Measurements from ENCODE around the gene SH3RF1. TPM values are rescaled to one million over a fixed set of nuclear protein-coding genes. Genes with fewer than 3 reads are reported as not detected.

Gene SH3RF1
- total RNA-seq, 1 experiment from 2014 or later: 16.6 TPM

GRCh38 chr4:169269916-169270809 is 593 bp downstream of the SH3RF1 start (continued):
- TF ChIP-seq PREB (CRISPR knock-in tag; IDR thresholded peaks at IDR 0.05; ENCODE audit: borderline replicate concordance): 0 out of 2 replicates have a peak, but pooled peaks have one; percentile 32
- TF ChIP-seq NR3C1 (CRISPR knock-in tag; conservative IDR thresholded peaks at IDR 0.05; ENCODE audit: low read depth): no peak

- peak overlapping the region; percentile 86 for H3K4me3 Mint-ChIP-seq
- ChIA-PET POLR2A (interaction anchor here (1.6 kb wide), 1 partner anchor 259 kb away, joined by 9 read pairs; the partner anchor contains the start of gene CBR4), CTCF (interaction anchor here (0.6 to 1.3 kb wide), 5 partner anchors 43 to 344 kb away, joined by 3 read pairs; partner anchors contain the start of gene CBR4)
- H3K27ac Mint-ChIP-seq: peak overlapping the region; percentile 35; the same call in 1 of the 2 replicates
- peaks cover 10% of the 10 kb centered on the region for H3K27me3 Mint-ChIP-seq (ENCODE audit: low read depth)
- no peaks in the 10 kb centered on the region; the same call in 1 of the 2 replicates for H3K9me3 Mint-ChIP-seq
- DNase-seq (ENCODE audit: low spot score) (no peak), ATAC-seq (no peak)
- H3K4me1 Mint-ChIP-seq: peaks cover 46% of the 10 kb centered on the region
- H3K36me3 Mint-ChIP-seq: peaks cover 12% of the 10 kb centered on the region
- TF ChIP-seq PREB (CRISPR knock-in tag; IDR thresholded peaks at IDR 0.05; ENCODE audit: borderline replicate concordance) (no peak), CDX4 (CRISPR knock-in tag; IDR thresholded peaks at IDR 0.05; ENCODE audit: borderline replicate concordance) (no peak), AFF4 (CRISPR knock-in tag; IDR thresholded peaks at IDR 0.05; ENCODE audit: borderline replicate concordance) (no peak), ESRRA (CRISPR knock-in tag; IDR thresholded peaks at IDR 0.05; ENCODE audit: borderline replicate concordance) (no peak)
Observed at GRCh38 chr4:169268951-169269760, 1.6 kb downstream of the SH3RF1 start.

GRCh38 chr4:169267070-169267469 is 3.7 kb downstream of the SH3RF1 start:
- ChIA-PET CTCF (no interaction called here), POLR2A (no interaction called here)
- DNase-seq (ENCODE audit: low spot score) (no peak), ATAC-seq (no peak)
- Mint-ChIP-seq H3K27me3 (ENCODE audit: low read depth) (peaks cover 7% of the 10 kb centered on the region), H3K27ac (peak overlapping the region; percentile 87), H3K4me1 (peaks cover 40% of the 10 kb centered on the region), H3K36me3 (peaks cover 25% of the 10 kb centered on the region), H3K9me3 (no peaks in the 10 kb centered on the region; the same call in 1 of the 2 replicates), H3K4me3 (peak overlapping the region; percentile 10; the same call in 1 of the 2 replicates)
- TF ChIP-seq ZNF232 (CRISPR knock-in tag; IDR thresholded peaks at IDR 0.05): no peak

- Mint-ChIP-seq H3K36me3 (peaks cover 25% of the 10 kb centered on the region), H3K27me3 (ENCODE audit: low read depth) (peaks cover 3% of the 10 kb centered on the region), H3K4me3 (peak overlapping the region; percentile 10; the same call in 1 of the 2 replicates), H3K27ac (peak overlapping the region; percentile 87), H3K4me1 (peaks cover 36% of the 10 kb centered on the region), H3K9me3 (no peaks in the 10 kb centered on the region; the same call in 1 of the 2 replicates)
- POLR2A ChIA-PET: no interaction called here
- no peak for DNase-seq (ENCODE audit: low spot score)
- CTCF ChIA-PET: no interaction called here
- no peak for ATAC-seq
- TF ChIP-seq MXD4 (CRISPR knock-in tag; IDR thresholded peaks at IDR 0.05; ENCODE audit: borderline replicate concordance) (no peak), MLX (CRISPR knock-in tag; IDR thresholded peaks at IDR 0.05) (no peak), CREB1 (CRISPR knock-in tag; IDR thresholded peaks at IDR 0.05) (no peak), FOXJ3 (CRISPR knock-in tag; IDR thresholded peaks at IDR 0.05; ENCODE audit: borderline replicate concordance) (no peak), NFE2L1 (CRISPR knock-in tag; IDR thresholded peaks at IDR 0.05) (no peak), FOXK1 (CRISPR knock-in tag; IDR thresholded peaks at IDR 0.05) (no peak), ZNF317 (CRISPR knock-in tag; IDR thresholded peaks at IDR 0.05; ENCODE audit: borderline replicate concordance, low read depth) (no peak), CBFB (CRISPR knock-in tag; IDR thresholded peaks at IDR 0.05; ENCODE audit: low read depth) (no peak), USF1 (CRISPR knock-in tag; IDR thresholded peaks at IDR 0.05) (no peak)
Observed at GRCh38 chr4:169266661-169267060, 4.1 kb downstream of the SH3RF1 start.
